Measurements from ENCODE around the gene AKT1.

Gene AKT1

DNA sequence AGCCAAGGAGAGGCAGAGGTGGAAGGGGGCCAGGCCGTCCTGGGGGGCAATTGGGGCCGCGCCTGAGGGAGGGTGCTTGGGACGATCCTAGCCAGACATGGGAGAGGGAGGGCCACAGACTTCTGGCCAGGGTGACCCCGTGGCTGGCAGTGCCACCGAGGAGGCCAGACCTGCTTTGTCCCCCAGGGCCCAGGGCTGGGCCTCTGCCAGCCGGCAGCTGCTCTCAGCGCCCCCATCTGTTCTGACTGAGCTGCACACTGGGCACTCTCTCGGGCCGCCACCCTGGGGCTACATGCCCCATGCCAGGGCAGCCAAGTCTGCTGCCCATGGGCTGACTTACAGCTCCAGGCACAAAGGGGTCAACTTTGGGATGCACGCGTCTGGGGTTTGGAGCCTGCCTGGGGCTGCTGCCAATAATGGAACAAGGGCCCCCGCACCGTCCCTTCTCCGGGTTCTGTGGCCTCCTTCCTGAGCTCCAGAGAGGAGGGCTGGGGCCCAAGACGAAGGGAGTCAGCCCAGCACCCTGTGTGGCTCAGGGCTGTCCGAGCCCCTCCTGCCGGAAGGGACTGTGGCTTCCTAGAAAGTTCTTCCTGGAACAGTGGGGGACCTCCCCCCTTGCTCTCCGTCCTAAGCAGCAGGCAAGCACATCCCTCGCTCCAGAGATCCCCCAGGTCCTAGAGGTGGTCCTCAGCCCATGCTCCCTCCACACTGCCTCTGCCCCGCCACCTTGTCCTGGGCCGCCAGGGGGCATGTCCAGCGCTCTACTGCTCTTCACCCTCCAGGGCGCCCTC lies 70.4 kb downstream of the AKT1 start:
- no peak for DNase-seq (ENCODE audit: insufficient read length)
- TF ChIP-seq TAF1 (IDR thresholded peaks at IDR 0.05; ENCODE audit: borderline replicate concordance, low read depth, low read length), result no peak
- no peak for TF ChIP-seq POLR2AphosphoS5 (IDR thresholded peaks at IDR 0.05; ENCODE audit: low read depth, low read length)
- no peak for TF ChIP-seq POLR2A (IDR thresholded peaks at IDR 0.05; ENCODE audit: low read depth, low read length)
- FAIRE-seq, result no peak

DNA sequence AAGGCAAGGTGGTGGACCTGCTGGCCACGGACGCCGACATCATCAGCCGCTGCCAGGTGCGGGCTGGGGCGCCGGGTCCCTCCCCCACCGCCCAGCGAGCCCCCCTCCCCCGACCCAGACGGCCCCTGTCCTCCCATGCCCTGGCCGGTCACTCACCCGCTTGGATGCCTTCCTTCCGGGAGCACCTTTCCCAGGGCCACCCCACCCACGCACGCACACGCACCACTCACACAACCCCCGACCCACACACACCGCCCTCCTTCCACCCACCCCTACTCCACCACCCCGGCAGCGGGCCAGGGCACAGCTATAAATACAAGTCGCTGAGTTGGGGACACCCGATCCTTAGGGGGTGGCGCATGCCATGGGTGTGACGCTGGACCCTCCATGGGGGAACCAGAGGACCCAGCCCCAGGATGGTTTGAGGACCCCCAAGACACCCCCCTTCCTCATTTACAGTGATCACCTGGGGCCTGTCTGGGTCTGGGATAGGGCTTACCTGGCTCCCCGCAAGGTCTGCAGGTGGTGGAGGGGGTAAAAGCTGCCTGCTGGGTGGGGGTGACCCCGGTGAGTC lies 71.1 kb downstream of the AKT1 start:
- TF ChIP-seq POLR2AphosphoS5 (IDR thresholded peaks at IDR 0.05; ENCODE audit: low read depth, low read length) (no peak), TAF1 (IDR thresholded peaks at IDR 0.05; ENCODE audit: borderline replicate concordance, low read depth, low read length) (no peak), POLR2A (IDR thresholded peaks at IDR 0.05; ENCODE audit: low read depth, low read length) (no peak)
- no peak for DNase-seq (ENCODE audit: insufficient read length)
- no peak for FAIRE-seq

DNA sequence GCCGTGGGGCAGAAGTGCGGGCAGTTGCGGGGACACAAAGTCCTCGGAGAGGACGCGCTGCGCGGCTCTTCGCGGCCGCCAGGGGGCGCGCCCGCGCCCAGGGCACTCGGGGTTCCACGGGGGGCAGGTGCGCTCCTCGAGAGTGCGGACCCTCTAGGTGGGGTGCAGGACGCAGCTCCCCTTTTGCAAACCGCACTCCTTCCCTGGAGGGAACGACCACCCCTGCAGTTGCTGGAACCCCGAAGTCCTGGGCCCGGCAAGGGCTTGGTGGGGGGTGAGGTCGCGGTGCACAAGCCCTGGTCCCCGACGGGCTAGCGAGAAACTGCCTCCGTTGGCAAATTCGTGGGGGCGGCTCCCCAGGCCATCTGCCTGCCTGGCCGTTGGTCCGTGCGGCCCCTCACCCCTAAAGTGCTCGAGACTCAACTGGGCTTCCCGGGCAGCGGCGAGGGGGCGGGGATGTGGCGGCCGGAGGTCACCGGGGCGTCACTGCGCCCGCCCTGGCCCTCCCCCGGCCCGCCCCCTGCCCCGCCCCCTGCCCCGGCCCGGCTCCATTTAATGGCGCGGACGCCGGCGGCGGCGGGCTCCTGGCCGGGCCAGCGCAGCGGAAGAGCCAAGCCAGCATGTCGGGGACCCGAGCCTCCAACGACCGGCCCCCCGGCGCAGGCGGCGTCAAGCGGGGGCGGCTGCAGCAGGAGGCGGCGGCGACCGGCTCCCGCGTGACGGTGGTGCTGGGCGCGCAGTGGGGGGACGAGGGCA lies 71.7 kb downstream of the AKT1 start, which contains the start of gene ADSS1:
TSS of gene ADSS1 (plus strand) at position 579 of the 756 bp plus-strand sequence. CDS start at position 621, 42 bp downstream.
- TF ChIP-seq TAF1 (IDR thresholded peaks at IDR 0.05; ENCODE audit: borderline replicate concordance, low read depth, low read length) (no peak), POLR2A (IDR thresholded peaks at IDR 0.05; ENCODE audit: low read depth, low read length) (no peak), POLR2AphosphoS5 (IDR thresholded peaks at IDR 0.05; ENCODE audit: low read depth, low read length) (no peak)
- peak; percentile 57 for FAIRE-seq

DNA sequence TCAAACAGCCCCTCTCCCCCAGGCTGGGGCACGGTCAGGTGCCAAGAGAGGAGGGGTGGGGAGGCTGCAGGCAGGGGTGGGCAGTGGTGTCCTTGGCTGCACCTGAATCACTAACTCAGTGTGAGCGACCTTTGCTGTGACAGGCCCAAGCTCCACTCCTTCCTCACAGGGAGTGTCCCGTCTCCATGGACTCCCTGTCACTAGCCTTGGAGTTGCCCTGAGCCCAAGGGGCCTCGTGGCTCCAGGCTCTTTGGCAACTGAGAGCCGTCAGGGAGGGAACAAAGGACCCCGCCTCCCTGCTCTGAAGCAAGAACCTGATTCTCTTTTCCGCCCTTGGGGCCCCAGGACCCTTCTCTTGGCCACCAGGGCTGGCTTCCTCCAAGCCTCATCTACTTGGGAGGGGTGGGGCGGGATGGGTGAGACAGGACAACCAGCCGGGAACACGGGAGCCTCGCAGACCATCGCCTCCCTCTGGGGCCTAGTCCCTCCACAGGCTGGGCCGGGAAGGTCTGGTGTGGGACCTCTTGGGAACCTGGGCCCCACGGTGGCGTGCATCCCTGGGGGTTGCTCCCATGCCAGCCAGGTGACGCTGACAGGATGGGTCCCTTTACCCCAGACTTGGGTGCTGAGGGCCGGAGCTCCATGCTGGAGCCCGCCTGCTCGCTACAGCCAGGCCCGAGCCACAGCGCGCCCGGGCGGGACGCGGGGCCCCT lies 72.5 kb downstream of the AKT1 start:
- FAIRE-seq, result no peak
- TF ChIP-seq POLR2A (IDR thresholded peaks at IDR 0.05; ENCODE audit: low read depth, low read length) (no peak), TAF1 (IDR thresholded peaks at IDR 0.05; ENCODE audit: borderline replicate concordance, low read depth, low read length) (no peak), POLR2AphosphoS5 (IDR thresholded peaks at IDR 0.05; ENCODE audit: low read depth, low read length) (no peak)

More for the DNA sequence above, 71.7 kb downstream of the AKT1 start, which contains the start of gene ADSS1:
- peak; percentile 94 for DNase-seq (ENCODE audit: insufficient read length)

DNA sequence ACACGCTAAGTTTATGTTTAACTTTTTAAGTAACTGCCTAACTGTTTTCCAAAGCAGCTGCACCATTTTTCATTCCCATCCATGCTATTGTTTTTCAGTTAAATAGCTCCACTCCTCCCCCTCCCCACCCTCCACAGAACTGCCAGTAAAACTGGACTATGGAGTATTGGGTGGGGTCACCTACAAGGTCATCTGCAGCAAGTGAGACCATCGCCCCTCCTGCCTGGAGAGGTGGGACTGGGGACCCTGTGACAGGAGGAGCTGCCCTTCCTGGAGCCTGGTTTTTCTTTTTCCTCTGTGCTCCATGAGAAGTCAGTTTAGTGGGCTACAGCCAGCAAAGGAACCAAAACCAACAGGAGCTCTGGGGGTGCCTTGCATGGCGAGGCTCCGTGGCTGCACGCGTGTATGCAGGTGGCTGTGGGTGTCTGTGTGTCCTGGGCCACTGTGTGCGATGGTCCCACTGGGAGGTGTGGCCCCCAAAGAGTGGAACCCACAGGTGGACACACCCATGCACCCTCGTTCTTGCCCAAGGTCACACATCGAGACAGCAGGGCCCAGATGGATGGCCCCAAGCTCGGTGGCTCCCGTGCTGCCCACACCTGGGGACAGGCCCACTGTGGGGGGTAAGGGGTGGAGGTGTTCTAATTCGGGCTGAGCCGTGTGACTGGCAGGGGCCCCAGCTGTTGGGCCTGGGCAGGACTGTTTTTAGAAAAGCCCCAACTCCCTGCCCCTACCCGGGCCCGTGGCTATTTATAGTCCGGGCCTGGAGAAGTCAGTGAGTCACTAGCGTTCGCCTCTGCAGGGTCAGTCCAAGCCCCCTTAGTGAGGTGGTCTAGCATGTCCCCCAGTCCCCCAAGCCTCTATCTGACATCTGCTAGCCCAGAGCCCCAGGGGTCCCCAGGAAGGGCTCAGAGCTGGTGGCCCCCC lies 73.8 kb downstream of the AKT1 start:
- DNase-seq (ENCODE audit: insufficient read length) (no peak), FAIRE-seq (no peak)
- TF ChIP-seq POLR2AphosphoS5 (IDR thresholded peaks at IDR 0.05; ENCODE audit: low read depth, low read length) (no peak), POLR2A (IDR thresholded peaks at IDR 0.05; ENCODE audit: low read depth, low read length) (no peak), TAF1 (IDR thresholded peaks at IDR 0.05; ENCODE audit: borderline replicate concordance, low read depth, low read length) (no peak)

More for the DNA sequence above, 72.5 kb downstream of the AKT1 start:
- no peak for DNase-seq (ENCODE audit: insufficient read length)
